ENCODE results near the gene SLC16A7. TPM values are rescaled to one million over a fixed set of nuclear protein-coding genes. Genes with fewer than 3 reads are reported as not detected.
"Not testable (repeated sequence)": the region's sequence is repeated elsewhere in the genome, so short reads cannot be mapped to it uniquely, and the experiment has no call there.

The SLC16A7 gene
- total RNA-seq, 2 experiments from 2014 or later: 20.4 to 22.0 TPM

GRCh38 chr12:59737725-59738463, 142.1 kb downstream of the SLC16A7 start:
- H3K27ac Mint-ChIP-seq: no peak overlapping the region
- no peak overlapping the region for H3K4me3 Mint-ChIP-seq
- CTCF ChIA-PET: no interaction called here
- no peaks in the 10 kb centered on the region for H3K36me3 Mint-ChIP-seq (ENCODE audit: low read depth)
- no peaks in the 10 kb centered on the region for H3K27me3 Mint-ChIP-seq
- no peaks in the 10 kb centered on the region for H3K9me3 Mint-ChIP-seq
- POLR2A ChIA-PET: no interaction called here
- peaks cover 2% of the 10 kb centered on the region for H3K4me1 Mint-ChIP-seq
- DNase-seq: no peak

- H3K9me3 Mint-ChIP-seq: no peaks in the 10 kb centered on the region
- DNase-seq: no peak
- H3K27me3 Mint-ChIP-seq: no peaks in the 10 kb centered on the region
- no peak overlapping the region for H3K4me3 Mint-ChIP-seq
- peaks cover 3% of the 10 kb centered on the region for H3K36me3 Mint-ChIP-seq (ENCODE audit: low read depth)
- H3K27ac Mint-ChIP-seq: no peak overlapping the region
- ChIA-PET CTCF (no interaction called here), POLR2A (no interaction called here)
- H3K4me1 Mint-ChIP-seq: no peaks in the 10 kb centered on the region
These were observed 147.0 kb downstream of the SLC16A7 start for GRCh38 chr12:59742841-59743240.

GRCh38 chr12:59744564-59744963, 148.7 kb downstream of the SLC16A7 start:
- Mint-ChIP-seq H3K27me3 (no peaks in the 10 kb centered on the region), H3K4me3 (no peak overlapping the region), H3K27ac (no peak overlapping the region), H3K36me3 (ENCODE audit: low read depth) (peaks cover 3% of the 10 kb centered on the region), H3K9me3 (peaks cover 6% of the 10 kb centered on the region), H3K4me1 (no peaks in the 10 kb centered on the region)
- CTCF ChIA-PET: no interaction called here
- DNase-seq: no peak
- POLR2A ChIA-PET: no interaction called here

- CTCF ChIA-PET; H3K4me3 Mint-ChIP-seq; H3K36me3 Mint-ChIP-seq (ENCODE audit: low read depth); DNase-seq; H3K4me1 Mint-ChIP-seq; H3K27ac Mint-ChIP-seq; POLR2A ChIA-PET; H3K27me3 Mint-ChIP-seq: not testable (repeated sequence)
- peaks cover 18% of the 10 kb centered on the region for H3K9me3 Mint-ChIP-seq
These were observed 155.3 kb downstream of the SLC16A7 start for GRCh38 chr12:59751091-59751490.

GRCh38 chr12:59761542-59761941, 165.7 kb downstream of the SLC16A7 start:
- no peak overlapping the region for H3K27ac Mint-ChIP-seq
- no peaks in the 10 kb centered on the region for H3K4me1 Mint-ChIP-seq
- H3K4me3 Mint-ChIP-seq: no peak overlapping the region
- POLR2A ChIA-PET: no interaction called here
- H3K9me3 Mint-ChIP-seq: peaks cover 5% of the 10 kb centered on the region
- DNase-seq: no peak
- H3K27me3 Mint-ChIP-seq: no peaks in the 10 kb centered on the region
- CTCF ChIA-PET: no interaction called here
- H3K36me3 Mint-ChIP-seq (ENCODE audit: low read depth): no peaks in the 10 kb centered on the region

DNA sequence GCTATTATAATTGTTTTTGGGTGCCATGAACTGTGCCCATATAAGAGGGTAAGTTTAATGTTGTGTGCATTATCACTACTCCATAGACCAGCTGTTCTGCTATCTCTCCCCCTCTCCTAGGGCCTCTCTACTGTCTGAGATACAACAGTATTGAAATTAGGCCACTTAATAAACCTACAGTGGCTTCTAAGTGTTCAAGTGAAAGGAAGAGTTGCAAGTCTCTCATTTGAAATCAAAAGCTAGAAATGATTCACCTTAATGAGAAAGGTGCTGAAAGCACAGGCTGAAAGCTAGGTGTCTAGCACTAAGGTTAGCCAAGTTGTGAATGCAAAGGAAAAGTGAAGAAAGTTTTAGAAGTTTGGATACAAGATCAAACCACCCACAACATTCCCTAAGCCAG, 168.0 kb downstream of the SLC16A7 start:
- Mint-ChIP-seq H3K4me1 (no peaks in the 10 kb centered on the region), H3K27ac (no peak overlapping the region), H3K27me3 (no peaks in the 10 kb centered on the region), H3K9me3 (peaks cover 5% of the 10 kb centered on the region), H3K36me3 (ENCODE audit: low read depth) (peaks cover 4% of the 10 kb centered on the region), H3K4me3 (no peak overlapping the region)
- ChIA-PET CTCF (no interaction called here), POLR2A (no interaction called here)
- DNase-seq: no peak

DNA sequence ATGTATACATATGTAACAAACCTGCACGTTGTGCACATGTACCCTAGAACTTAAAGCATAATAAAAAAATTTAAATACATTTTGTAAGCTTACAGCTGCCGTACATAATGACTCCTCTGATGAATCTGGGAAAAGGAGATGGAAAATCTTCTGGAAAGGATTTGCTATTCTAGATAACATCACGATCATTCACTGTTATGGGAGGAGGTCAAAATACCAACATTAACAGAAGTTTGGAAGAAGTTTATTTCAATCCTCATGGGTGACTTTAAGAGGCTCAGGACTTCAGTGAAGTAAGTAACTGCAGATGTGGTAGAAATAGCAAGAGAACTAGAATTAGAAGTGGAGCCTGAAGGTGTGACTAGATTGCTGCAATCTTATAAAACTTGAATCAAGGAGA, 172.2 kb downstream of the SLC16A7 start:
- Mint-ChIP-seq H3K4me1 (no peaks in the 10 kb centered on the region), H3K27ac (no peak overlapping the region), H3K9me3 (peaks cover 2% of the 10 kb centered on the region), H3K36me3 (ENCODE audit: low read depth) (peaks cover 4% of the 10 kb centered on the region), H3K27me3 (no peaks in the 10 kb centered on the region), H3K4me3 (no peak overlapping the region)
- ChIA-PET POLR2A (no interaction called here), CTCF (no interaction called here)
- no peak for DNase-seq

GRCh38 chr12:59780605-59781135, 184.8 kb downstream of the SLC16A7 start:
- H3K9me3 Mint-ChIP-seq: no peaks in the 10 kb centered on the region

DNA sequence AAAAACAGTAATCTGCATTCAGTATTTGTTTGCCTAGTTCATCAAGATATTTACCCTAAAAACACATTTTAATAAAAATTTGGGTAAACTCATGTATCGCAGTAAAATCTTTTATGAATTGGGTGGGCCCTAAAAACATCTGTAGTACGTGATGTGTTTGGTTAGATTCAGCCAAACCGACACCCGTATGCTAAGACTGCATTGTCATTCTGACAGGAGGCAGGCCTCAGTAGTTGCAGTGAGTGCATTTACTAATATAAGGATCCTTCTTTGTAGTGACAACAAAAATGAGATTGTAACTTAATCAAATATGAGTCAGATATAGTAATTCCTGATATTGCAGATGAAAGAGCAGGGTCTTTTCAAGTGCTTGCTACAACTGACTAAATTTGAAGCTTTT, 191.8 kb downstream of the SLC16A7 start:
- CTCF ChIA-PET: no interaction called here
- Mint-ChIP-seq H3K36me3 (ENCODE audit: low read depth) (peaks cover 4% of the 10 kb centered on the region), H3K4me3 (no peak overlapping the region), H3K27ac (no peak overlapping the region), H3K4me1 (no peaks in the 10 kb centered on the region), H3K27me3 (no peaks in the 10 kb centered on the region), H3K9me3 (no peaks in the 10 kb centered on the region)
- no peak for DNase-seq
- POLR2A ChIA-PET: no interaction called here

More at GRCh38 chr12:59780605-59781135, 184.8 kb downstream of the SLC16A7 start:
- Mint-ChIP-seq H3K27ac (no peak overlapping the region), H3K4me3 (no peak overlapping the region), H3K4me1 (no peaks in the 10 kb centered on the region), H3K36me3 (ENCODE audit: low read depth) (peaks cover 6% of the 10 kb centered on the region), H3K27me3 (no peaks in the 10 kb centered on the region)
- CTCF ChIA-PET: no interaction called here
- POLR2A ChIA-PET: no interaction called here
- DNase-seq: no peak

DNA sequence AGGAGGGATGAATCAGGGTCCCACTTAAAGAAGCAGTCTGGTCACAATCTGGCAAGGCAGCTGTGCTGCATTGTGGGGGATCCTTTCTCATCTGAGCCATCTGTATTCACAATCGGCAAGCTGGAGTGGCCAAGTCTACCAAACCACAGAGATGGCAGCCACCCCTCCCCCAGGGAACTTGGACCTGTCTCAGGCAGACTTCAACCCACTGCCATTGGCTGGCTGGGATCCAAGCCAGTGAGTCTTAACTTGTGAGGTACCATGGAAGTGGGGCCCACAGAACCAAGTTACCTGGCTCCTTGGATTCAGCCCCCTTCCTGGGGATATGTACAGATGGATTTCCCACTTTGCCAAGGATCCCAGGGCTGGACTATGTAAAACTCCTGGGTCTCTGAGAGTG, 196.8 kb downstream of the SLC16A7 start:
- Mint-ChIP-seq H3K36me3 (ENCODE audit: low read depth) (peaks cover 2% of the 10 kb centered on the region), H3K9me3 (peaks cover 17% of the 10 kb centered on the region), H3K4me1 (no peaks in the 10 kb centered on the region), H3K27ac (no peak overlapping the region), H3K27me3 (no peaks in the 10 kb centered on the region), H3K4me3 (no peak overlapping the region)
- CTCF ChIA-PET: no interaction called here
- no peak for DNase-seq
- POLR2A ChIA-PET: no interaction called here

GRCh38 chr12:59803735-59804134, 207.9 kb downstream of the SLC16A7 start:
- CTCF ChIA-PET: no interaction called here
- Mint-ChIP-seq H3K27me3 (peaks cover 2% of the 10 kb centered on the region), H3K27ac (no peak overlapping the region), H3K36me3 (ENCODE audit: low read depth) (no peaks in the 10 kb centered on the region), H3K4me1 (no peaks in the 10 kb centered on the region), H3K4me3 (no peak overlapping the region), H3K9me3 (peaks cover 6% of the 10 kb centered on the region)
- no peak for DNase-seq
- POLR2A ChIA-PET: no interaction called here

GRCh38 chr12:59808317-59808910, 212.6 kb downstream of the SLC16A7 start:
- DNase-seq: no peak
- ChIA-PET POLR2A (no interaction called here), CTCF (interaction anchor here (0.7 to 2.0 kb wide), 5 partner anchors 8 to 403 kb away, joined by 3 to 4 read pairs (median 3); no protein-coding TSS in a partner anchor)
- Mint-ChIP-seq H3K4me3 (no peak overlapping the region), H3K27me3 (peaks cover 2% of the 10 kb centered on the region), H3K27ac (no peak overlapping the region), H3K4me1 (no peaks in the 10 kb centered on the region), H3K9me3 (no peaks in the 10 kb centered on the region), H3K36me3 (ENCODE audit: low read depth) (no peaks in the 10 kb centered on the region)

DNA sequence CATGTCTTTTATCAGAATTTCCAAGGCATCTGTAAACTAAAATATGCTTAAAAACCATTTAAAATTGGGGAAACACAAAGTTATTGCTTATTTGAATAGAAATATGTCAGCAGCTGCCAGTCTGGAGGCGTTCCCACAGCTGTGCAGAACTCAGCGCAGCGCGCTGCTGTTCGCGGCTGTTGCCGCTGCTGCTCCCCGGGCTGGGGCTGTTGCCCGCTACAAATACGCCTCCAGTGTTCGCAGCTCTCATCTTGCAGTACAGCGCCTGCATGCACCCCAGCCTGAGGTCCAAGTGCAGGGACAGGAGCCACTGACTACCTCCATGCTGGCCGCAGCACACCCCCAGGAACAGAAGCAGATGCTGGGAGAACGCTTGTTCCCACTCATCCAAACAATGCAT, 216.2 kb downstream of the SLC16A7 start:
- Mint-ChIP-seq H3K27ac (no peak overlapping the region), H3K4me3 (no peak overlapping the region), H3K36me3 (ENCODE audit: low read depth) (no peaks in the 10 kb centered on the region), H3K4me1 (no peaks in the 10 kb centered on the region), H3K9me3 (no peaks in the 10 kb centered on the region), H3K27me3 (peaks cover 2% of the 10 kb centered on the region)
- ChIA-PET POLR2A (no interaction called here), CTCF (no interaction called here)
- no peak for DNase-seq

GRCh38 chr12:59812716-59813115, 216.9 kb downstream of the SLC16A7 start:
- Mint-ChIP-seq H3K4me3 (no peak overlapping the region), H3K36me3 (ENCODE audit: low read depth) (no peaks in the 10 kb centered on the region), H3K4me1 (no peaks in the 10 kb centered on the region), H3K27ac (no peak overlapping the region), H3K9me3 (no peaks in the 10 kb centered on the region), H3K27me3 (no peaks in the 10 kb centered on the region)
- CTCF ChIA-PET: no interaction called here
- DNase-seq: no peak
- POLR2A ChIA-PET: no interaction called here

Data from activated CD4-positive, alpha-beta memory T cell treated with anti-CD3 and anti-CD28 coated beads, Interleukin-2, amount 10 ng/mL, durations not matched to agents 7 days and 5 days (primary cell).